Pancreas (tissue), 10 donors: Measurements from ENCODE around the gene NDUFA8. TPM values are rescaled to one million over a fixed set of nuclear protein-coding genes. Genes with fewer than 3 reads are reported as not detected.

Experiments used
- ATAC-seq, 4 donors: fragments of 200-7000 bp; cut with Tn5 transposase; one replicate each; pipeline versions ENCODE4 v1.8.0 to v1.9.1; 2020; ENCODE audit warnings: mild to moderate bottlenecking in 4 of 4, moderate library complexity in 4 of 4
- DNase-seq, 6 donors: peaks; one replicate each; pipeline ENCODE4 v3.0.0-alpha.2; 2020
- FAIRE-seq: peaks from 2 replicates; lab custom pipeline; 2012; peaks lifted over from hg19 to GRCh38; lab: Jason Lieb, UNC
- H3K27ac ChIP-seq, 4 donors: fragments of 200-600 bp; sonication (generic); 1 replicate in 3 of 4; 2 replicates in 1 of 4; pipeline versions ENCODE4 v1.5.0 to v1.8.0; 2020
- H3K27me3 ChIP-seq, 4 donors: fragments of 200-600 bp; one replicate each; pipeline ENCODE4 v1.8.0; 2021
- H3K36me3 ChIP-seq, 3 donors: fragments of 200-600 bp; sonication (generic) in 1 of 3; one replicate each; pipeline versions ENCODE4 v1.5.0 to v1.8.0; 2020 to 2021
- H3K4me1 ChIP-seq, 3 donors: fragments of 200-600 bp; one replicate each; pipeline ENCODE4 v1.8.0; 2021
- H3K4me3 ChIP-seq, 4 donors: fragments of 200-600 bp; sonication (generic) in 2 of 4; one replicate each; pipeline versions ENCODE4 v1.5.0 to v1.8.0; 2020 to 2021
- H3K9me3 ChIP-seq, 4 donors: fragments of 200-600 bp; one replicate each; pipeline ENCODE4 v1.8.0; 2021
- whole genome bisulfite sequencing, 2 donors: extraction: QIAGEN DNeasy Blood & Tissue Kit; methylation state at CpG; one replicate each; pipeline ENCODE4 v1.1.7; 2013; 5-methylcytosine and 5-hydroxymethylcytosine counted together
- intact Hi-C, 3 donors: fragments of 100-400 bp; cut with DNase I; formaldehyde crosslinking; loops; one replicate each; pipeline versions ENCODE4 v1.11.1 to v1.14.2; 2022
- polyA plus RNA-seq, 2 donors: library from polyadenylated mRNA; stranded (reverse); fragments of 200-250 nt; gene quantifications; one replicate each; pipeline ENCODE4 v1.2.3, GENCODE V29; 2013
- total RNA-seq, 6 donors: library from RNA; stranded (reverse); fragmentation: NEBNext Ultra II Directional in 4 of 6; extraction: Animal tissue kit (Norgen Biotek cat#: 25700) in 4 of 6; gene quantifications; one replicate each; pipeline versions ENCODE4 v1.2.1 to v1.2.4, GENCODE V29; 2021 to 2023
- TF ChIP-seq, protein P1 (sequence below), 4 donors: fragments of 200-600 bp; sonication (generic) in 3 of 4; IDR thresholded peaks; one replicate each; pipeline versions ENCODE4 v1.5.0 to v1.8.0; 2021; ENCODE audit warnings: antibody characterized with exemption in 4 of 4
- donor health status: healthy with polysubstance abuse.
- donor health status: DM: no; HTN: no; CAD: no; lungs with moderate emphysema.
- donor health status: DM: no; HTN: no; CAD: no.
- donor health status: control.
- donor health status: control.
- donor health status: Bipolar disorder and iron deficiency.
- donor health status: DM: yes; HTN: yes; CAD: no.
- donor health status: DM: no; HTN: no; CAD: no.
- donor health status: DM: no; HTN: no; CAD: no.
- donor health status: DM: yes; HTN: yes; CAD: no.

The NDUFA8 gene
- total and polyA plus RNA-seq, 8 donors: 10.7 to 37.3 (median 16.4) TPM

DNA sequence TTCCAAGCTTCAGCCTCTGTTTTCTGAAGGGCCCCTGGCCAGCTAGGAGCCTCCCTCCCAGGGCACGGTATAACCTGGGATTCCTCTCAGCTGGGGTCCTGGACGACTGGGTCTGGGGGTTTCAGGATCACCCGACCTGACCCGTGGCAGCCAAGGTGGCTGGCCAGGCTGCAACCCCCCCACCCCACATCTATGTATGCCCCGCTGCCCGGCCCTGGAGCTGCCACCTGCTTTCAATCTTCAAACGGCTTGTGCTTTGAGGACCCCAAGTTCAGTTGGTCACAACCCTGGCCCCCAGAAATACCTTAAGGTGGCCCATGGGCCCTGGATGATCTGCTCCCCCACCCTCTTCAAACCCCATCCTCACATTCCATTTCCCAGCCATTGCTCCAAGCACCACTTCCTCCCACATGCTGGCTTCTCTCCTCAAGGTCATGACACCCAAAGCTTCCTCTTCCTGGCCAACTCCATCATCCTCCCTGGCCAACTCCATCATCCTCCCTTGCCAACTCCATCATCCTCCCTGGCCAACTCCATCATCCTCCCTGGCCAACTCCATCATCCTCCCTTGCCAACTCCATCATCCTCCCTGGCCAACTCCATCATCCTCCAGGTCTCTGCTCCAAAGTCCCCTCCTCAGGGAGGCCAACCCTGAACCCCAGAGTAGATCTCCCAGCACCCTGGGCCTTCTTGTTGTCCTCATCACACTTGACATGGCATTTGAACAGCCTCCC, 49.3 kb downstream of the NDUFA8 start:
- FAIRE-seq: no peak
- Histone ChIP-seq H3K36me3 (no peaks in the 10 kb centered on the region), H3K4me3 (no peak overlapping the region), H3K27ac (no peak overlapping the region), H3K9me3 (no peaks in the 10 kb centered on the region), H3K27me3 (no peaks in the 10 kb centered on the region), H3K4me1 (no peaks in the 10 kb centered on the region)
- 68 to 78% methylated on average over 7 of the region's 7 CpGs for WGBS, 2 donors
- no peak for ATAC-seq
- no peak for DNase-seq
- TF ChIP-seq, protein P1, sequence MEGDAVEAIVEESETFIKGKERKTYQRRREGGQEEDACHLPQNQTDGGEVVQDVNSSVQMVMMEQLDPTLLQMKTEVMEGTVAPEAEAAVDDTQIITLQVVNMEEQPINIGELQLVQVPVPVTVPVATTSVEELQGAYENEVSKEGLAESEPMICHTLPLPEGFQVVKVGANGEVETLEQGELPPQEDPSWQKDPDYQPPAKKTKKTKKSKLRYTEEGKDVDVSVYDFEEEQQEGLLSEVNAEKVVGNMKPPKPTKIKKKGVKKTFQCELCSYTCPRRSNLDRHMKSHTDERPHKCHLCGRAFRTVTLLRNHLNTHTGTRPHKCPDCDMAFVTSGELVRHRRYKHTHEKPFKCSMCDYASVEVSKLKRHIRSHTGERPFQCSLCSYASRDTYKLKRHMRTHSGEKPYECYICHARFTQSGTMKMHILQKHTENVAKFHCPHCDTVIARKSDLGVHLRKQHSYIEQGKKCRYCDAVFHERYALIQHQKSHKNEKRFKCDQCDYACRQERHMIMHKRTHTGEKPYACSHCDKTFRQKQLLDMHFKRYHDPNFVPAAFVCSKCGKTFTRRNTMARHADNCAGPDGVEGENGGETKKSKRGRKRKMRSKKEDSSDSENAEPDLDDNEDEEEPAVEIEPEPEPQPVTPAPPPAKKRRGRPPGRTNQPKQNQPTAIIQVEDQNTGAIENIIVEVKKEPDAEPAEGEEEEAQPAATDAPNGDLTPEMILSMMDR (IDR thresholded peaks at IDR 0.05): no peak
- intact Hi-C loops: loop anchor here in 1 of 3 donors (10.0 kb wide), 1 partner anchor 245 kb away; no protein-coding TSS in a partner anchor

DNA sequence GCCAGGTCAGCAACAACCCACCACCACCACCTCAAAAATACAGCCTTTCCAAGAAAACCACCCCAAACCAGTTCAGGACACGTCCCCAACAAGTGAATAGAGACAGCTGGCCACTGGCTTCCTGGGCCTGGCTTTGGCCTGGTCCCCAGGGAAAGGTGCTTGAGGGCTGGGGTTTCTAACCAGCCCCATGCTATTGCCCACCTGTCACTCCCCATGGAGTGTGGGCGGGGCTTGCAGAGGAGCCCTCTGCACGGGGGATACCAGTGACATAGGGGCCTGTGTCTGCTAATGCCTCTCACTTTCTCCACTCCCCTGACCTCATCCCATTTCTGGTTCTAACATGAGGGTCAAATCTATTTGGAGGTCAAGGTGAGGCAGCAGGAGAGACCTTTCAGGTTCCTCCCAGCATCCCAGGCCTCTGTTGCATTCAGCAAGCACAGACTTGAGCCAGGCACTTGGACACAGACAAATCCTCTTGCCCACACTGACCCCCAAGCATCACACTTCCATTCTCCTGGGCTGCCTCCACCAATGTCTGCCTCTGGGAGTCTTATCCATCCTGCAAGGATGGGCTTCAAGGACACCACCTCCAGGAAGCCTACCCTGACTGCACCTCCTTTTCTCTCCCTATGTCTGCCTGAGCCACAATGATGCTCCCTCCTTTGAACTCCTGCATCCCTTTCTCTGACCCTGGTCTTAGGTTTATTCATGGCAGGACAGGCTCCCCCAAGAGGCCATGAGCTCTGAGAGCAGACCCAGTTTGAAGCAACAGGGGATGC, 50.4 kb downstream of the NDUFA8 start:
- no peak for FAIRE-seq
- intact Hi-C loops: no loop called here
- WGBS, 2 donors: 83 to 88% methylated on average over 3 of the region's 3 CpGs

GRCh38 chr9:122107291-122107805, 52.2 kb downstream of the NDUFA8 start:
- H3K36me3 ChIP-seq: no peaks in the 10 kb centered on the region
- intact Hi-C loops: no loop called here
- FAIRE-seq: no peak

More for the DNA sequence above, 50.4 kb downstream of the NDUFA8 start:
- Histone ChIP-seq H3K9me3 (no peaks in the 10 kb centered on the region), H3K27ac (no peak overlapping the region), H3K36me3 (no peaks in the 10 kb centered on the region), H3K4me3 (no peak overlapping the region), H3K27me3 (no peaks in the 10 kb centered on the region), H3K4me1 (no peaks in the 10 kb centered on the region)
- no peak for DNase-seq
- TF ChIP-seq, protein P1 (IDR thresholded peaks at IDR 0.05): no peak
- no peak for ATAC-seq

DNA sequence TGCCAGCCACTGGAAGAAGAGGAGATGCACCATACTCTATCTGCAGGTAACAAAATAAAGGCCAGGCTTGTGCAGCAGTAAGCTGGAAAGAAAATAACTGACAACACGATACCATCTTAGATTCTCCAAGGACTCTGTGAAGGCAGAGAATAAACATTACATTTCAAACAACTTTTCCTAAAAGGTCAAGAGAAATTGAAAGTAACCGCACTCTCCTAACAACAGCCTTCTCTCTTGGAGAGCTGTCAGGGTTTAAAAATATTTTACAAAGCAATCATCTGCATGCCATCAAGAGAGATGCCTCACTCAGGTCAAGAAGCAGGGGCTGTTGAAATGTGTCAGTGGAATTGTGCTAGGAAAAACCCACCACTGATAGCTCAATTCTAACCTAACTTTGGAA, 53.0 kb downstream of the NDUFA8 start:
- intact Hi-C loops: no loop called here
- FAIRE-seq: no peak
- 61 to 74% methylated on average over 2 of the region's 2 CpGs for WGBS, 2 donors
- TF ChIP-seq, protein P1 (IDR thresholded peaks at IDR 0.05): no peak
- no peaks in the 10 kb centered on the region for H3K4me1 ChIP-seq
- no peak overlapping the region for H3K4me3 ChIP-seq
- ATAC-seq: no peak
- no peaks in the 10 kb centered on the region for H3K27me3 ChIP-seq
- no peaks in the 10 kb centered on the region for H3K9me3 ChIP-seq
- DNase-seq: no peak
- no peak overlapping the region for H3K27ac ChIP-seq
- H3K36me3 ChIP-seq: no peaks in the 10 kb centered on the region

More at GRCh38 chr9:122107291-122107805, 52.2 kb downstream of the NDUFA8 start:
- Histone ChIP-seq H3K27ac (no peak overlapping the region), H3K4me1 (no peaks in the 10 kb centered on the region), H3K4me3 (no peak overlapping the region), H3K27me3 (no peaks in the 10 kb centered on the region), H3K9me3 (no peaks in the 10 kb centered on the region)
- TF ChIP-seq, protein P1 (IDR thresholded peaks at IDR 0.05): no peak
- DNase-seq (no peak), ATAC-seq (no peak)
- WGBS, 2 donors: 68 to 78% methylated on average over 7 of the region's 7 CpGs
